ENCODE data around the gene DNMBP. TPM values are rescaled to one million over a fixed set of nuclear protein-coding genes. Genes with fewer than 3 reads are reported as not detected.
A peak's percentile ranks its signal among the peaks of the same experiment; 100 is the strongest.

Gene DNMBP
- total RNA-seq, 1 donor from 2014 or later = 47.5 TPM

DNA sequence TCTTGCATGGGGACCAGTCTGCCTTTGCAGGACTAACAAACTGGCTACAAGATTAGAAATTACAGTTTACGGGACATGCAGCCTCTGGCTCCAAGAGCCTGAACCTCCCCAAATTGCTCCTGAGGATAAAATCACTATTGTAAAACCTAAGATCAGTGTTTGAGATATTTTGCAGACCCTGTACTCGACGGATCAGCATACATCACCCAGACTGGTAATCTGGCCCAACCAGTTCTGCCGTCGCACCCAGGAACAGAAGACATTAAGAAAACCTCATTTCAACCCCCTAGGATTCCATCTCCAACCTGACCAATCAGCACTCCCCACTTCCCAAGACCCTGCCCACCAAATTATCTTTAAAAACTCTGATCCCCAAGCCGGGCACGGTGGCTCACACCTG is 27.1 kb upstream of the DNMBP start:
- Mint-ChIP-seq H3K36me3 (ENCODE audit: insufficient read depth) (peaks cover 2% of the 10 kb centered on the region), H3K9me3 (ENCODE audit: low read depth) (peaks cover 3% of the 10 kb centered on the region), H3K27ac (peak overlapping the region; percentile 5), H3K27me3 (no peaks in the 10 kb centered on the region), H3K4me1 (ENCODE audit: low read depth) (peaks cover 20% of the 10 kb centered on the region), H3K4me3 (ENCODE audit: low read depth) (no peak overlapping the region)
- DNase-seq (ENCODE audit: low spot score, unreplicated experiment) = no peak
- no peak for TF ChIP-seq CTCF (IDR thresholded peaks at IDR 0.05; ENCODE audit: unreplicated experiment)

- H3K27me3 Mint-ChIP-seq = no peaks in the 10 kb centered on the region
- H3K27ac Mint-ChIP-seq = peak overlapping the region; percentile 73
- peaks cover 19% of the 10 kb centered on the region for H3K4me1 Mint-ChIP-seq (ENCODE audit: low read depth)
- H3K4me3 Mint-ChIP-seq (ENCODE audit: low read depth) = no peak overlapping the region
- no peak for TF ChIP-seq CTCF (IDR thresholded peaks at IDR 0.05; ENCODE audit: unreplicated experiment)
- no peak for DNase-seq (ENCODE audit: low spot score, unreplicated experiment)
- H3K9me3 Mint-ChIP-seq (ENCODE audit: low read depth) = peaks cover 3% of the 10 kb centered on the region
- peaks cover 2% of the 10 kb centered on the region for H3K36me3 Mint-ChIP-seq (ENCODE audit: insufficient read depth)
These were observed 24.1 kb upstream of the DNMBP start for GRCh38 chr10:100033766-100034418.

DNA sequence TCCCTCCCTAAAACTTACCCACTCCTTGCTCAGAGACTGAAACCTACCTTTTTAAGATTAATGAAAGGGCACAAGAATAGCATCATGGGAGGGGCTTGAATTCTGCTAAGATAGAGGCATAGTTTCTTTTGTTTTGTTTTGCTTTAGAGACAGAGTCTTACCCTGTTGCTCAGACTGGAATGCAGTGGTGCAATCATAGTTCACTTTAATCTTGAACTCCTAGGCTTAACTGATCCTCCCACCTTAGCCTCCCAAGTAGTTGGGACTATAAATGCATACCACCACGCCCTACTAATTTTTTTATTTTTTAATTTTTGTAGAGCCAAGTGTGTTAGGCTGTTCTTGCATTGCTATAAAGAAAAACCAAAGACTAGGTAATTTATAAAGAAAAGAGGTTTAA is 17.7 kb upstream of the DNMBP start:
- TF ChIP-seq CTCF (IDR thresholded peaks at IDR 0.05; ENCODE audit: unreplicated experiment) = no peak
- peaks cover 5% of the 10 kb centered on the region for H3K9me3 Mint-ChIP-seq (ENCODE audit: low read depth)
- H3K27ac Mint-ChIP-seq = no peak overlapping the region
- no peaks in the 10 kb centered on the region for H3K27me3 Mint-ChIP-seq
- peaks cover 6% of the 10 kb centered on the region for H3K4me1 Mint-ChIP-seq (ENCODE audit: low read depth)
- no peak overlapping the region for H3K4me3 Mint-ChIP-seq (ENCODE audit: low read depth)
- peaks cover 4% of the 10 kb centered on the region for H3K36me3 Mint-ChIP-seq (ENCODE audit: insufficient read depth)
- no peak for DNase-seq (ENCODE audit: low spot score, unreplicated experiment)

GRCh38 chr10:100025576-100025975 is 15.8 kb upstream of the DNMBP start:
- peak overlapping the region; percentile 23 for H3K27ac Mint-ChIP-seq
- peaks cover 4% of the 10 kb centered on the region for H3K36me3 Mint-ChIP-seq (ENCODE audit: insufficient read depth)
- no peaks in the 10 kb centered on the region for H3K27me3 Mint-ChIP-seq
- peaks cover 5% of the 10 kb centered on the region for H3K9me3 Mint-ChIP-seq (ENCODE audit: low read depth)
- H3K4me1 Mint-ChIP-seq (ENCODE audit: low read depth) = peaks cover 11% of the 10 kb centered on the region
- no peak for DNase-seq (ENCODE audit: low spot score, unreplicated experiment)
- no peak overlapping the region for H3K4me3 Mint-ChIP-seq (ENCODE audit: low read depth)
- no peak for TF ChIP-seq CTCF (IDR thresholded peaks at IDR 0.05; ENCODE audit: unreplicated experiment)

DNA sequence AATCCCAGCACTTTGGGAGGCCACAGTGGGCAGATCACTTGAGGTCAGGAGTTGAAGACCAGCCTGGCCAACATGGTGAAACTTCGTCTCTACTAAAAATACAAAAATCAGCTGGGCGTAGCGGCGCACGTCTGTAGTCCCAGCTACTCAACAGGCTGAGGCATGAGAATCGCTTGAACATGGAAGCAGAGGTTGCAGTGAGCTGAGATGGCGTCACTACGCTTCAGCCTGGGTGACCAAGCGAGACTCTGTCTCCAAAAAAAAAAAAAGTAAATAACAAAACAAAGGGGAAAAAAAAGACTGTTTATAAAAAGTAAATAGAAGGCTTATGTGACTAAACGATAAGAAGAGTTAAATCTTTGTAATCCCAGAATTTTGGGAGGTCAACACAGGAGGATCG is 15.0 kb upstream of the DNMBP start:
- no peak for DNase-seq (ENCODE audit: low spot score, unreplicated experiment)
- H3K9me3 Mint-ChIP-seq (ENCODE audit: low read depth) = peaks cover 5% of the 10 kb centered on the region
- H3K36me3 Mint-ChIP-seq (ENCODE audit: insufficient read depth) = peaks cover 4% of the 10 kb centered on the region
- no peak overlapping the region for H3K4me3 Mint-ChIP-seq (ENCODE audit: low read depth)
- no peaks in the 10 kb centered on the region for H3K27me3 Mint-ChIP-seq
- peak overlapping the region; percentile 49 for H3K27ac Mint-ChIP-seq
- peaks cover 19% of the 10 kb centered on the region for H3K4me1 Mint-ChIP-seq (ENCODE audit: low read depth)
- TF ChIP-seq CTCF (IDR thresholded peaks at IDR 0.05; ENCODE audit: unreplicated experiment) = no peak

Measured in progenitor cell of endocrine pancreas (in vitro differentiated cells).